ENCODE measurements around the gene KCNJ18.
"Not testable (repeated sequence)": the region's sequence is repeated elsewhere in the genome, so short reads cannot be mapped to it uniquely, and the experiment has no call there.

- TF ChIP-seq CTCF (IDR thresholded peaks at IDR 0.05; ENCODE audit: borderline replicate concordance, extremely low read depth, low read length, poor library complexity, severe bottlenecking); EZH2 (IDR thresholded peaks at IDR 0.05; ENCODE audit: borderline replicate concordance, low read depth, low read length, severe bottlenecking): not testable (repeated sequence)
Measured at GRCh38 chr17:21665171-21665570, 27.2 kb upstream of the KCNJ18 start.
